GM19395 (cell line): Measurements from ENCODE around the gene KCNAB1.

Source experiments
- ATAC-seq: cut with Tn5 transposase; IDR thresholded peaks from one replicate; pipeline ENCODE4 v1.9.1; 2021; ENCODE audit warnings: mild to moderate bottlenecking, moderate library complexity; ENCODE audit not compliant: unreplicated experiment

KCNAB1 gene

GRCh38 chr3:156397534-156397933 is 277.2 kb downstream of the KCNAB1 start:
- no peak for ATAC-seq

- ATAC-seq, result no peak
Measured at GRCh38 chr3:156400062-156400461, 279.7 kb downstream of the KCNAB1 start.

GRCh38 chr3:156400735-156401134 is 280.4 kb downstream of the KCNAB1 start:
- ATAC-seq, result no peak

GRCh38 chr3:156404217-156404616 is 283.8 kb downstream of the KCNAB1 start:
- ATAC-seq, result no peak

GRCh38 chr3:156406393-156406792 is 286.0 kb downstream of the KCNAB1 start:
- ATAC-seq, result no peak

GRCh38 chr3:156407617-156408225 is 287.3 kb downstream of the KCNAB1 start:
- no peak for ATAC-seq

- no peak for ATAC-seq
Measured at GRCh38 chr3:156409694-156410093, 289.3 kb downstream of the KCNAB1 start.

GRCh38 chr3:156412600-156412999 is 292.2 kb downstream of the KCNAB1 start:
- ATAC-seq, result no peak

- ATAC-seq, result no peak
Measured at GRCh38 chr3:156413293-156413892, 293.0 kb downstream of the KCNAB1 start.

- no peak for ATAC-seq
Measured at GRCh38 chr3:156416846-156417558, 296.6 kb downstream of the KCNAB1 start.

- ATAC-seq, result no peak
Measured at GRCh38 chr3:156417559-156418132, 297.3 kb downstream of the KCNAB1 start.

GRCh38 chr3:156418428-156418827 is 298.1 kb downstream of the KCNAB1 start:
- no peak for ATAC-seq

GRCh38 chr3:156421534-156421933 is 301.2 kb downstream of the KCNAB1 start:
- ATAC-seq, result no peak

GRCh38 chr3:156424758-156425157 is 304.4 kb downstream of the KCNAB1 start:
- no peak for ATAC-seq

- no peak for ATAC-seq
Measured at GRCh38 chr3:156425651-156426050, 305.3 kb downstream of the KCNAB1 start.

GRCh38 chr3:156429125-156429524 is 308.7 kb downstream of the KCNAB1 start:
- no peak for ATAC-seq

- ATAC-seq, result no peak
Measured at GRCh38 chr3:156431334-156432124, 311.2 kb downstream of the KCNAB1 start.

- no peak for ATAC-seq
Measured at GRCh38 chr3:156432563-156432962, 312.2 kb downstream of the KCNAB1 start.

- no peak for ATAC-seq
Measured at GRCh38 chr3:156433138-156433537, 312.8 kb downstream of the KCNAB1 start.

- ATAC-seq, result no peak
Measured at GRCh38 chr3:156433910-156434309, 313.5 kb downstream of the KCNAB1 start.

- no peak for ATAC-seq
Measured at GRCh38 chr3:156434921-156435320, 314.5 kb downstream of the KCNAB1 start.
